ENCODE measurements around the gene KRTAP5-7.
A peak's percentile ranks its signal among the peaks of the same experiment; 100 is the strongest.

Gene KRTAP5-7

GRCh38 chr11:71490731-71491390, 36.2 kb upstream of the KRTAP5-7 start:
- peaks cover 0 to 33% (median 0%) of the 10 kb centered on the region in 11 experiments; a peak in 4 of 22 replicates for H4K20me1 ChIP-seq
- peaks cover 74 to 97% (median 92%) of the 10 kb centered on the region in 11 experiments for H3K36me3 ChIP-seq
- no peak overlapping the region for H3K9ac ChIP-seq
- H3K4me3 ChIP-seq = no peak overlapping the region
- H3K27ac ChIP-seq = 0 out of 22 replicates have a peak overlapping the region, but pooled peaks of 1 of the 11 experiments have one; percentile 9
- peaks cover 4 to 15% (median 6%) of the 10 kb centered on the region in 11 experiments; a peak in 20 of 22 replicates for H3K9me3 ChIP-seq (replicated peaks in 1 of 11)
- TF ChIP-seq Cebpa-rat (IDR thresholded peaks at IDR 0.05) = no peak
- peaks cover 15 to 39% (median 35%) of the 10 kb centered on the region in 10 experiments for H3K4me1 ChIP-seq
- no peak overlapping the region for H3K4me2 ChIP-seq
- no peaks in the 10 kb centered on the region for H3K27me3 ChIP-seq

GRCh38 chr11:71491531-71491930, 35.5 kb upstream of the KRTAP5-7 start:
- Histone ChIP-seq H3K36me3 (peaks cover 74 to 97% (median 92%) of the 10 kb centered on the region in 11 experiments), H3K27ac (peak overlapping the region in 1 of 11 experiments; percentile 9; a peak in 1 of 22 replicates), H3K9ac (no peak overlapping the region), H3K4me2 (no peak overlapping the region), H3K9me3 (replicated peaks in 1 of 11) (peaks cover 6 to 22% (median 13%) of the 10 kb centered on the region in 11 experiments), H3K4me3 (no peak overlapping the region), H4K20me1 (peaks cover 0 to 33% (median 0%) of the 10 kb centered on the region in 11 experiments; a peak in 3 of 22 replicates), H3K4me1 (peaks cover 15 to 45% (median 36%) of the 10 kb centered on the region in 10 experiments), H3K27me3 (no peaks in the 10 kb centered on the region)
- no peak for TF ChIP-seq Cebpa-rat (IDR thresholded peaks at IDR 0.05)

DNA sequence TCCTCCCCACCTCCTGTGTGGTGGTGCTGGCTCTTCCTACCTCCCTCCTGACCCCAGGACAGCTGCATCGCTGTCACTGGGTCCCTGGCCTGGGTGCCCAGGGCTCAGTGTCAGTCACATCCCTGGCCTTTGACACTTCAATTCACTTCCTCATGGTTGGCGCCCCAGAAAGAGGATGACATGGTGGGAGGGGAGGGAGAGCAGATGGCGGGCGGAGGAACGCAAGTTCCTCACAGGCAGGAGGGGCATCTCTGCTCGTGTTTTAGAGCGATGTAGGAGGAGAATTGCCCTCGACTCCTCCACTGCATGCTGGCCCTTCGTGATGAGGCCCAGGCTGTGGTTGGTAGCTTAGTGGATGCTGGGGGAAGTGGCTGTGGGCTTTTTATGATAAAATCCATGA, 35.1 kb upstream of the KRTAP5-7 start:
- no peak for TF ChIP-seq Cebpa-rat (IDR thresholded peaks at IDR 0.05)
- no peak overlapping the region for H3K4me2 ChIP-seq
- H3K9me3 ChIP-seq (replicated peaks in 1 of 11) = peaks cover 6 to 26% (median 17%) of the 10 kb centered on the region in 11 experiments
- H4K20me1 ChIP-seq = peaks cover 0 to 33% (median 0%) of the 10 kb centered on the region in 11 experiments; a peak in 3 of 22 replicates
- no peak overlapping the region for H3K9ac ChIP-seq
- H3K4me3 ChIP-seq = no peak overlapping the region
- H3K4me1 ChIP-seq = peaks cover 15 to 48% (median 37%) of the 10 kb centered on the region in 10 experiments
- H3K27ac ChIP-seq = peak overlapping the region in 1 of 11 experiments; percentile 9; a peak in 1 of 22 replicates
- H3K36me3 ChIP-seq = peaks cover 77 to 97% (median 93%) of the 10 kb centered on the region in 11 experiments
- no peaks in the 10 kb centered on the region for H3K27me3 ChIP-seq

GRCh38 chr11:71495286-71496230, 31.5 kb upstream of the KRTAP5-7 start:
- H3K36me3 ChIP-seq = peaks cover 91 to 100% (median 100%) of the 10 kb centered on the region in 11 experiments
- peak overlapping the region in 3 of 11 experiments; percentile 36 to 60 (median 44); a peak in 7 of 22 replicates for H3K27ac ChIP-seq
- no peaks in the 10 kb centered on the region for H3K27me3 ChIP-seq
- H3K4me2 ChIP-seq = peak overlapping the region in 8 of 11 experiments; percentile 7 to 78 (median 68); a peak in 14 of 22 replicates
- peaks cover 6 to 56% (median 35%) of the 10 kb centered on the region in 11 experiments for H3K9me3 ChIP-seq (replicated peaks in 1 of 11)
- H3K4me1 ChIP-seq = peaks cover 25 to 65% (median 52%) of the 10 kb centered on the region in 10 experiments
- peaks cover 0 to 8% (median 0%) of the 10 kb centered on the region in 11 experiments; a peak in 2 of 22 replicates for H4K20me1 ChIP-seq
- H3K4me3 ChIP-seq = no peak overlapping the region
- TF ChIP-seq Cebpa-rat (IDR thresholded peaks at IDR 0.05) = no peak
- H3K9ac ChIP-seq = 0 out of 22 replicates have a peak overlapping the region, but pooled peaks of 1 of the 11 experiments have one; percentile 15

GRCh38 chr11:71496421-71496820, 30.6 kb upstream of the KRTAP5-7 start:
- Histone ChIP-seq H3K27ac (peak overlapping the region in 1 of 11 experiments; percentile 32; a peak in 2 of 22 replicates), H4K20me1 (peaks cover 0 to 2% (median 0%) of the 10 kb centered on the region in 11 experiments; a peak in 1 of 22 replicates), H3K27me3 (no peaks in the 10 kb centered on the region), H3K36me3 (peaks cover 90 to 100% (median 100%) of the 10 kb centered on the region in 11 experiments), H3K9me3 (replicated peaks in 1 of 11) (peaks cover 6 to 56% (median 35%) of the 10 kb centered on the region in 11 experiments), H3K4me1 (peaks cover 25 to 73% (median 61%) of the 10 kb centered on the region in 10 experiments), H3K4me2 (peak overlapping the region in 1 of 11 experiments; percentile 68; a peak in 2 of 22 replicates), H3K4me3 (no peak overlapping the region), H3K9ac (no peak overlapping the region)
- TF ChIP-seq Cebpa-rat (IDR thresholded peaks at IDR 0.05) = no peak

- peak overlapping the region in 6 of 11 experiments; percentile 63 to 88 (median 83); a peak in 12 of 22 replicates for H3K27ac ChIP-seq
- 0 out of 20 replicates have a peak overlapping the region, but pooled peaks of 2 of the 10 experiments have one; percentile 8 to 24 for H3K4me3 ChIP-seq
- no peaks in the 10 kb centered on the region for H3K27me3 ChIP-seq
- peaks cover 0 to 5% (median 0%) of the 10 kb centered on the region in 11 experiments; a peak in 2 of 22 replicates for H4K20me1 ChIP-seq
- H3K9me3 ChIP-seq (replicated peaks in 1 of 11) = peaks cover 6 to 56% (median 35%) of the 10 kb centered on the region in 11 experiments
- peaks cover 28 to 85% (median 71%) of the 10 kb centered on the region in 10 experiments for H3K4me1 ChIP-seq
- no peak for TF ChIP-seq Cebpa-rat (IDR thresholded peaks at IDR 0.05)
- H3K4me2 ChIP-seq = peak overlapping the region in 10 of 11 experiments; percentile 43 to 87 (median 82); a peak in 13 of 22 replicates
- H3K36me3 ChIP-seq = peaks cover 79 to 96% (median 93%) of the 10 kb centered on the region in 11 experiments
- no peak overlapping the region for H3K9ac ChIP-seq
Observed at GRCh38 chr11:71498091-71498490, 29.0 kb upstream of the KRTAP5-7 start.

DNA sequence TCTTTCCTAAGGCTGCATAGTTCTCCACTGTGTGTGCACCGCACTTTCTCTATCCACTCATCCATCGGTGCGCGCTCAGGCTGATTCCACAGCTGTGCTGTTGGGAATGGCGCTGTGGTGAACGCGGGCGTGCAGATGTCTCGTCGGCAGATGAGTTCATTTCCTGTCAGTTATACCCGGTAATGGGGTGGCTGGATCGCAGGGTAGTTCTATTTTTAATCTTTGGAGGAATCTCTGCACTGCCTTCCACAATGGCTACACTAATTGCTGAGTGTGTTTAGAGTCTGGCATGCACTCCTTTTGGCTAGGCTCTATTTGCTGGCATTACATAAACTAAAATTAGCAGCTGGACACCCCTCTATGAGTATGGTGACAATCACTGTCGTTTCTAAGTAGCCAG, 27.9 kb upstream of the KRTAP5-7 start:
- H3K4me2 ChIP-seq = peak overlapping the region; percentile 65 to 87 (median 82)
- peak overlapping the region in 8 of 11 experiments; percentile 2 to 65 (median 54); a peak in 14 of 22 replicates for H3K9ac ChIP-seq
- H3K9me3 ChIP-seq (replicated peaks in 1 of 11) = peaks cover 6 to 56% (median 35%) of the 10 kb centered on the region in 11 experiments
- H3K4me1 ChIP-seq = peaks cover 38 to 95% (median 81%) of the 10 kb centered on the region in 10 experiments
- H4K20me1 ChIP-seq = peaks cover 0 to 5% (median 0%) of the 10 kb centered on the region in 11 experiments; a peak in 3 of 22 replicates
- peaks cover 73 to 96% (median 84%) of the 10 kb centered on the region in 11 experiments for H3K36me3 ChIP-seq
- H3K27me3 ChIP-seq = no peaks in the 10 kb centered on the region
- no peak for TF ChIP-seq Cebpa-rat (IDR thresholded peaks at IDR 0.05)
- H3K27ac ChIP-seq = peak overlapping the region in 10 of 11 experiments; percentile 18 to 88 (median 82); a peak in 19 of 22 replicates
- peak overlapping the region in 6 of 10 experiments; percentile 7 to 36 (median 20); a peak in 11 of 20 replicates for H3K4me3 ChIP-seq

DNA sequence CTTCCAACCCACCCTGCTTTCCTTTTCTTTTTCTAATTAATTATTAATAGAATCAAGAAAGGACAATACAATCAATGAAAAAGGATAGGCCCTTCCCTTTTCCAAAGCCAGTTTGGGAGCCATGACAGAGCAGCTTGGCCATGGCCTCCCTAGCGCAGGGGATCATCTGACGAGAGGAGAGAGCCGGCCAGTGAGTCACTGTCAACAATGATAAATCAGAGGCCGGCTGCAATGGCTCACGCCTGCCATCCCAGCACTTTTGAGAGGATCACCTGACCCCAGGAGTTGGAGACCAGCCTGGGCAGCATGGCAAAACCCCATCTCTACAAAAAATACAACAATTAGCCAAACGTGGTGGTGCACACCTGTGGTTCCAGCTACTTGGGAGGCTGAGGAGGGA, 27.5 kb upstream of the KRTAP5-7 start:
- Histone ChIP-seq H3K4me1 (peaks cover 42 to 95% (median 82%) of the 10 kb centered on the region in 10 experiments), H3K4me3 (peak overlapping the region in 7 of 10 experiments; percentile 7 to 36 (median 16); a peak in 12 of 20 replicates)

More for the DNA sequence above, 27.5 kb upstream of the KRTAP5-7 start:
- Histone ChIP-seq H3K9me3 (replicated peaks in 1 of 11) (peaks cover 6 to 52% (median 35%) of the 10 kb centered on the region in 11 experiments), H3K27me3 (no peaks in the 10 kb centered on the region), H3K4me2 (peak overlapping the region; percentile 65 to 87 (median 82)), H3K27ac (peak overlapping the region in 10 of 11 experiments; percentile 18 to 88 (median 82); a peak in 19 of 22 replicates), H3K9ac (peak overlapping the region in 7 of 11 experiments; percentile 22 to 65 (median 57); a peak in 14 of 22 replicates), H3K36me3 (peaks cover 69 to 96% (median 80%) of the 10 kb centered on the region in 11 experiments), H4K20me1 (peaks cover 0 to 6% (median 0%) of the 10 kb centered on the region in 11 experiments; a peak in 4 of 22 replicates)
- TF ChIP-seq Cebpa-rat (IDR thresholded peaks at IDR 0.05) = no peak
